Kidney glomerular epithelial cell (primary cell): ENCODE measurements around the gene IL6.
A peak's percentile ranks its signal among the peaks of the same experiment; 100 is the strongest.
"Not testable (repeated sequence)": the region's sequence is repeated elsewhere in the genome, so short reads cannot be mapped to it uniquely, and the experiment has no call there.

Experiments used
- DNase-seq: peaks from one replicate; lab custom pipeline; 2025; lab: John Stamatoyannopoulos, UW

Gene IL6

GRCh38 chr7:22703978-22704610 lies 22.9 kb upstream of the IL6 start:
- DNase-seq: not testable (repeated sequence)

- not testable (repeated sequence) for DNase-seq
Measured at GRCh38 chr7:22704722-22705121, 22.3 kb upstream of the IL6 start.

- DNase-seq: not testable (repeated sequence)
Measured at GRCh38 chr7:22705874-22706273, 21.1 kb upstream of the IL6 start.

DNA sequence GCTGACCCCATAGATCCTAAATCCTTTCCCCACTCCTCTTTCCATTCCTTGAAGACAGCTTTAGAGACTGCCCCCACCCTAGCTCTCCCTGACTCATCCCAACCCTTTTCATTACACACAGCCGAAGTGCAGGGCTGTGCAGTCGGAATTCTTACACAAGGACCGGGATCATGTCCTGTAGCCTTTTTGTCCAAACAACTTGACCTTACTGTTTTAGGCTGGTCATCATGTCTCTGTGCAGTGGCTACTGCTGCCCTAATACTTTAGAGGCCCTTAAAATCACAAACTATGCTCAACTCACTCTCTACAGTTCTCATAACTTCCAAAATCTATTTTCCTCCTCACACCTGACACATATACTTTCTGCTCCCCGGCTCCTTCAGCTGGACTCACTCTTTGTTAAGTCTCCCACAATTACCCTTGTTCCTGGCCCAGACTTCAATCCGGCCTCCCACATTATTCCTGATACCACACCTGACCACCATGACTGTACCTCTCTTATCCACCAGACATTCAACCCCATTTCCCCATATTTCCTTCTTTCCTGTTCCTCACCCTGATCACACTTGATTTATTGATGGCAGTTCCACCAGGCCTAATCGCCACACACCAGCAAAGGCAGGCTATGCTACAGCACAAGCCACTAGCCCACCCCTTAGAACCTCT lies 19.8 kb upstream of the IL6 start:
- DNase-seq: not testable (repeated sequence)

- DNase-seq: not testable (repeated sequence)
Measured at GRCh38 chr7:22708214-22708613, 18.8 kb upstream of the IL6 start.

DNA sequence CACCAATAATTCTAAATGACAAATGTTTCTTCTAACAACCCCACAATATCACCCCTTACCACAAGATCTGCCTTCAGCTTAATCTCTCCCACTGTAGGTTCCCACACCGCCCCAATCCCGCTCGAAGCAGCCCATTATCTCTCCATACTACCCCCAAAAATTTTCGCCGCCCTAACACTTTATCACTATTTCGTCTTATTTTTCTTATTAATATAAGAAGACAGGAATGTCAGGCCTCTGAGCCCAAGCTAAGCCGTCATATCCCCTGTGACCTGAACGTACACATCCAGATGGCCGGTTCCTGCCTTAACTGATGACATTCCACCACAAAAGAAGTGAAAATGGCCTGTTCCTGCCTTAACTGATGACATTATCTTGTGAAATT lies 18.3 kb upstream of the IL6 start:
- not testable (repeated sequence) for DNase-seq

DNA sequence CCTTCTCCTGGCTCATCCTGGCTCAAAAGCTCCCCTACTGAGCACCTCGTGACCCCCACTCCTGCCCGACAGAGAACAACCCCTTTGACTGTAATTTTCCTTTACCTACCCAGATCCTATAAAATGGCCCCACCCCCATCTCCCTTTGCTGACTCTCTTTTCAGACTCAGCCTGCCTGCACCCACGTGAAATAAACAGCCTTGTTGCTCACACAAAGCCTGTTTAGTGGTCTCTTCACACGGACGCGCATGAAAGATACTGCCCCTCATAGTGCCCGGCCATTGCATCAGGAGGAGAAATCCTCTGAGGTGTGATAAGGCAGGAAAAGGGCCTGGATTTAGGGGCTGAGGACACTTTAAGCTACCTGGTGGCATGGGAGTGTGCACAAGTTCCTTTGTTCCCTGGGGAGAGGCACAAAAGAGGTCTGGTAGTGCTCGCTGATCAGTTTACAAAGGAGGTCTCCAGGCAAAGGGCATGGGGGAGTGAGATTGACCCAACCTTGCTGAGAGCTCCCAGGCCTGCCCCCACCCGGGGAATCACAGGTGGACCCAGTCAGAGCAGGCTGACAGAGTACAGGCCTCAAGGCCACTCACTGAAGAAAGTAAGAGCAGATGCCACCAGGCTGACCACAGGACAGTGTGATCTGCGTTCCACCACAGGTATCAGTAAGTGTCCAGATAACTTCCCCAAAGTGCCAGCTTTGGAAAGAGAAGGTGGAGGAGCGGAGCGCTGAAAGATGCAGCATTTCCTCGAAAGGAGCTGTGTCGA lies 17.8 kb upstream of the IL6 start:
- DNase-seq: not testable (repeated sequence)

DNA sequence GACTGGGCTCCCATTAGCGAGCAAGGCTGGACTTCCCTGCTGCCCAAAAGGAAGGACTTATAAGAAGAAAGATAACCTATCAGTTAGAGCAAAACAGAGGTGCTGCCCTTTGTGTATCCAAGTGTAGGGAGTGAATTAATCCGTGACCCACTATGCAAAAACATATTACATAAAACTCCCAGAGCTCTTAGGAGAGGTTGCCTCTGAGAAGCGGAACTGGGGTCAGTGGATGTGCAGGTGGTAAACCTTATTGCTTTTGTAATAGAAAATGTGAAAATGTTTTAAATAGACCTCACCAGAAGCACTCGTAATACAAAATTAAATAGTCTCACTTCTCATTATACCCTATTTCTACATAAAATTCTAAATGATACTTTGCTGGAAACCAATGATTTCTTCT lies 17.1 kb upstream of the IL6 start:
- no peak for DNase-seq

DNA sequence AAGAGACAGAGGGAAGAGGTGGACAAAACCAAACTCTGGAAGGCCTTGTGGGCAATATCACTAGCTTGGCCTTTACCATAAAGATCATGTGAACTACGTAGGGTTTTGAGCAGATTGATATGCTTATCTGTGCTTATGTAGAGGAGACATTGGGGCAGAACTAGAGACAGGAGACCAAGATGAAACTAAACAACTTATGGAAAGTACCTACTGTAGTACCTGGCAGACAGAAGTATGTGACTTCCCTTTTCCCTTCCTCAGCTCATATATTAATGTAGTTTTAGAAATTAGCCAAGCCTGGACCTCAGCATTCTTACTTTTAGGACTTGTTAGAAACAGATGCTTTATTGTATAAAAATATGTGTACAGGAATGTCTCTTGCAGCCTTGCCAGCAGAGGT lies 14.0 kb upstream of the IL6 start:
- DNase-seq: no peak

- DNase-seq: no peak
Measured at GRCh38 chr7:22713463-22713862, 13.5 kb upstream of the IL6 start.

DNA sequence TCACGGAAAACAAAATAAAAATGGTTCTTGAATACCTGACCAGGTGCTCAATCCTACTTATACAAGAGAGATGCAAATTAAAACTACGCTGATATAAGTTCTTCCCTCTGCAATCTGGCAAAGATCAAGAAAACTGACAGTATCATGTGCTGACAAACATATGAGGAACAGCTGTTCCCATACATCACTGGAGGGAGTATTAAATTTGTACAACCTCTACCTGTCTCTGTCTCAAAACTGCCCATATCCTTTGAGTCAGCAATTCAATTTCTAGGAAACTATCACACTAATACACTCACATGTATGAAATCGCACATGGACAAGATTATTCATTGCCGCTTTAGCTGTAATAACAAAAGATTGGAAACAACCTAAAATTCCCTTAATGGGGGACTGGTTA lies 11.0 kb upstream of the IL6 start:
- no peak for DNase-seq

DNA sequence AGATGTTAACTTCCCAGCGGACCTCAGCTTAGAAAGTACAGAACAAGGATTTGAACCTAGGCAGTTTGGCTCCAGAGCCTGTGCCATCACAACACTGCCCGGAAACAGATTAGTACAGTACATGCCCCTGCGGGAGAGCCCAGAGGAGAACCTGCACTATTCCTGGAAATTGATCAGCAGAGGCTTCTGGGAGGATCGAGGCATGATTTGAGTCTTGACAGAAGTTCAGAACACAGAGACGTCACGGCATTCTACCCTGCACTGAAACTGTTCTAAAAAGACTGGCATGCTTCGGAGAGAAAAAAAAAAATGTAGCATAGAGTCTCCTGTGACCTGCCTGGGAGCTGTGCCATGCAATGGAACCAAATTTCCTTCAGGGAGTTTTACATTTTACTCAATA lies 9.2 kb upstream of the IL6 start:
- DNase-seq: no peak

DNA sequence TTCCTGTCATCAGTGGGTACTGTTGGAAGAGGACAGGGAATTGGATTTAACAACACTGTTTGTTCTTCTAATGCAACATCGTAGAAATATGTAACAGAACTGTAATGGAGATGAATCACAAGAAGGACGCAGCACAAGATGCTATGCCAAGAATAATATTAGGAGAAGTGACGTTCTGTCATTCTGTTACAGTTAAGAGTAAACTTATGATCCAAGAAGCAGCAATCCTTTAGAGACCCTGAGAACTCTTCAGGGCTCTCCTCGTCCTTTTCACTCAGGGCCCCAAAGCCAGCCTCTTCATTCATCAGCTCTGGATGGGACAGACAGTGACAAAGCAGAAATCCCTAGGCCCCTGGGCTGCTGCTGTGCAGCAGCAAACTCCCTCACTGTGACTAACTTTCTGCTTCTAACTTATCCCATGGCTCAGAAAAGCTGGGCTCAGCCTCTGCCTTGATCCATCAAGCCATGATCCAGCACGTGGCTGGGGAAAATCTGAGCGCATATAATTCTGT lies 8.7 kb upstream of the IL6 start:
- DNase-seq: peak; percentile 77

GRCh38 chr7:22718911-22719420 lies 8.0 kb upstream of the IL6 start:
- DNase-seq: no peak

- no peak for DNase-seq
Measured at GRCh38 chr7:22720791-22721786, 5.9 kb upstream of the IL6 start.

- no peak for DNase-seq
Measured at GRCh38 chr7:22722536-22723180, 4.3 kb upstream of the IL6 start.

DNA sequence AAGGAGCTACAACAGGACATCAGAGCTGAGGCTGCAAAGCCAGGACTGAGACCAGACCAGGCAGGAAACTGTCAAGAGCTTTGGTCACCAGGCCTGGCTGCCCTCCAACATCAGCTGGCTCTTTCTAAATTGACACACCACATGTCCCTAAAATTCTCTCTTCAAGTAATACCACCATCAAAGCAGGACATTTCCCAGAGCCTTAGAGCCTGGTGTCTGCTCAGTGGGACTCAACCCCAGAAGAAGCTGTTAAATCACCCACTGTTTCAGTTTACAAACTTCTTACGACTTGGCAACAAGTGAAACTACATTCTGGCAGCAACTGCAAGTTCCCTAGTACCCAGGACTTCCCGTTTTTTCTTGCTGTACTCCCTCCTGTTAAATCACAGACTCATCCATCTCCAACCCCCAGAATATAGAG lies 3.8 kb upstream of the IL6 start:
- DNase-seq: no peak

- no peak for DNase-seq
Measured at GRCh38 chr7:22723637-22724036, 3.4 kb upstream of the IL6 start.

DNA sequence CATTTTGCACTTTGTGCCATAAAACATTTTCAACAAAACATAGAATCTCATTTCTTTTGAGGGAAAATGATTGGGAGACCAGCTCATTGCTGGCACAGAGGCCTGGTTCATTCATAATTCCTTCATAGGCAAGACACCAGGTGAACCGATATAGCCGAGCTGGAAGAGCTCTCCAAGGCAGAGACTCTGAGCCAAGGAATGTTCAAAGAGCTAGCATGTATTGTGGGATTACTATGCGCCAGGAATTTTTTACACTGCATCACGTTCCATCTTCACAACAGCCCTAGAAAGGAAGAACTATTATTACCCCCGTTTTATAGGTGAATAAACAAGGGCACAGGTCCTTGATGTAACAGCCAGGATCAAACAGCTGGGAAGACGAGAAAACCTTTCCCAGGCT lies 2.1 kb upstream of the IL6 start:
- DNase-seq: no peak

DNA sequence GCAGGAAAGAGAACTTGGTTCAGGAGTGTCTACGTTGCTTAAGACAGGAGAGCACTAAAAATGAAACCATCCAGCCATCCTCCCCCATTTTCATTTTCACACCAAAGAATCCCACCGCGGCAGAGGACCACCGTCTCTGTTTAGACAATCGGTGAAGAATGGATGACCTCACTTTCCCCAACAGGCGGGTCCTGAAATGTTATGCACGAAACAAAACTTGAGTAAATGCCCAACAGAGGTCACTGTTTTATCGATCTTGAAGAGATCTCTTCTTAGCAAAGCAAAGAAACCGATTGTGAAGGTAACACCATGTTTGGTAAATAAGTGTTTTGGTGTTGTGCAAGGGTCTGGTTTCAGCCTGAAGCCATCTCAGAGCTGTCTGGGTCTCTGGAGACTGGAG lies 1.4 kb upstream of the IL6 start:
- no peak for DNase-seq

- DNase-seq: peak; percentile 98
Measured at GRCh38 chr7:22726345-22726906, 574 bp upstream of the IL6 start.
